ENCODE data around the gene ABCG1.

DNA sequence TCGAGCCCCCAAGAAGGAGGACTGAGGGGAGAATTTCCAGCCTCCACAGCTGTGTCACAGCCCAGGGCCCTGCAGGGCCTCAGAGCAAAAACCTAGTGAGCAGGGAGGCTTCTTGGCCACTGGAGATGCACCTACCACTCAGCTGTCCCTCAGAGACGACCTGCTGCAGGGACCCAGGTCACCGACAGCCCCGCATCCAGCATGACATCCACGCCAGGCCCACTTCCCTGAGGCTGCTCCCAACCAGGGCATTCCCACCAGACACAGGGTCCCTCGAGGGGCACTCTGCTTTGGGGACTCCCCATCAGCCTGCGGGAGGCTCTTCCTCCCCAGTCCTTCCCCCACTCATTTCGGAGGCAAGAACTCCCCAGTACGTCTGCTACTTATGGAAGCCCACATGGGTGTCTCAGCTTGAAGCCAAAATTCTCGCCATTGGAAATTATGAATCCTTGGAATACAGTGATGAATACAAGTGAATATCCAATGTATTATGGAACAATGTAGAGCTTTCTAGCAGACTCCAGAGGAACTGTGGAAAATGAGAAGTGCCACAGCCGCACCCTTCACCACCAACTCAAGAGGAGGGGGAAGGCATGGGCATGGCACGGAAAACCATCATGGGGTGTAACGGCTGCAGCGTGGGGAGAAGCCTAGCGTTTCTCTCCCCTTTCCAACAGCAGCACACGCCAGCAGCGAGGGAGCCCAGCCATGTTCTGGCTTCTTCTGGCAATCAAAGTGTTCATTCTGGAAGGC lies 89.4 kb downstream of the ABCG1 start:
- TF ChIP-seq, protein P1, sequence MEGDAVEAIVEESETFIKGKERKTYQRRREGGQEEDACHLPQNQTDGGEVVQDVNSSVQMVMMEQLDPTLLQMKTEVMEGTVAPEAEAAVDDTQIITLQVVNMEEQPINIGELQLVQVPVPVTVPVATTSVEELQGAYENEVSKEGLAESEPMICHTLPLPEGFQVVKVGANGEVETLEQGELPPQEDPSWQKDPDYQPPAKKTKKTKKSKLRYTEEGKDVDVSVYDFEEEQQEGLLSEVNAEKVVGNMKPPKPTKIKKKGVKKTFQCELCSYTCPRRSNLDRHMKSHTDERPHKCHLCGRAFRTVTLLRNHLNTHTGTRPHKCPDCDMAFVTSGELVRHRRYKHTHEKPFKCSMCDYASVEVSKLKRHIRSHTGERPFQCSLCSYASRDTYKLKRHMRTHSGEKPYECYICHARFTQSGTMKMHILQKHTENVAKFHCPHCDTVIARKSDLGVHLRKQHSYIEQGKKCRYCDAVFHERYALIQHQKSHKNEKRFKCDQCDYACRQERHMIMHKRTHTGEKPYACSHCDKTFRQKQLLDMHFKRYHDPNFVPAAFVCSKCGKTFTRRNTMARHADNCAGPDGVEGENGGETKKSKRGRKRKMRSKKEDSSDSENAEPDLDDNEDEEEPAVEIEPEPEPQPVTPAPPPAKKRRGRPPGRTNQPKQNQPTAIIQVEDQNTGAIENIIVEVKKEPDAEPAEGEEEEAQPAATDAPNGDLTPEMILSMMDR (IDR thresholded peaks at IDR 0.05 in 4 of 5, conservative IDR thresholded peaks at IDR 0.05 in 1 of 5): no peak
- no peak for TF ChIP-seq POLR2A (IDR thresholded peaks at IDR 0.05)
